ENCODE results near the gene MSL1. TPM values are rescaled to one million over a fixed set of nuclear protein-coding genes. Genes with fewer than 3 reads are reported as not detected.

MSL1 gene
- total and polyA plus RNA-seq, 8 donors = 84.1 to 203 (median 184) TPM

DNA sequence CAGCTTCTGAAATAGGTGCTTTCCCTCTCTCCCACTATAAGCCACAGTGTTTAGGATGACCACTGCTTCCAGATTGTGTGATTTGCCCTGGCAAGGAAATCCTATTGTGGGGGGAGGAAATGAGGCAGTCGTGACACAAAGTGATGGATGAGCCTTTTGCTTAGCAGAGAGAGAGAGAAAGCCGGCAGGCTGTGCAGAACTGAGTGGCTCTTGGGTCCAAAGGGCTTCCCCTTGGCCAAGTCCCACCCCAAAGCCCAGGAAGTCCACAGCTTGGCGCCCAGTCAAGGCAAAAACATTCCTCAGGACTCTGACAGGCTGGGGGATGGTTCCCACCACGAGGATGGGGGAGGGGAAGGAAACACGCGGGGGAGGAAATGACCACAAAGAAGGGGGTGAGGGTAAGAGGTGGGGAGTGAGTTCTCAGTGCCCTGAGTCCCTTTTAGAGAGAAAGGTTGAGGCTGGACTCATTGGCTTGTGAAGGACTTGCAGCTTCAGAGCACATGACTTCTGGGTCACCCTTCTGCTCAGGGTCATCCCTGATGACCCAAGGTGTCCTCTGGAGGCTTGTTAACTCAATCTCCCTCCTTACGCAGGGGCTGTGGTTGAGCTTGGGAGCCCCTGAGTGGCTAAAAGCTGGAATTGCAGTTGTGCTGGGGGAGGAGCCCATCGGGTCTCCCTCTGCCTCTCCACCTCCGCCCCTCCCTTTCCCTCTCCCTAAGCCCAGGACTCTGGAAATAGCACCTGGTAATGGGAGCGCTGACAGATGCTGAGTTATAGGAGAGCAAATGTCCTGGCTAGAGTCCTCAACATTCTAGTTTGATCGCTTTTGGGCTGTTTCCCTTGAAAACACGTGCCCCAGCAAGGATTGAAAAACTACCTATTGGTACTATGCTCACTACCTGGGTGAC, 10.3 kb upstream of the MSL1 start:
- intact Hi-C loops (cut with DNase I) = loop anchor here in 1 of 2 donors (10.0 kb wide), 1 partner anchor 63 kb away; the partner anchor contains the start of gene RAPGEFL1
- peak overlapping the region; percentile 79 to 92 for H3K27ac ChIP-seq
- no peaks in the 10 kb centered on the region for H3K9me3 ChIP-seq
- no peaks in the 10 kb centered on the region for H3K36me3 ChIP-seq
- peak in 3 of 4 donors; percentile 89 to 97 (median 95) for DNase-seq
- TF ChIP-seq CTCF (IDR thresholded peaks at IDR 0.05) = peak; percentile 85 to 90
- peaks cover 60 to 77% of the 10 kb centered on the region in 2 donors for H3K4me1 ChIP-seq
- peak; percentile 75 for ATAC-seq
- H3K4me3 ChIP-seq = no peak overlapping the region
- no peaks in the 10 kb centered on the region for H3K27me3 ChIP-seq

DNA sequence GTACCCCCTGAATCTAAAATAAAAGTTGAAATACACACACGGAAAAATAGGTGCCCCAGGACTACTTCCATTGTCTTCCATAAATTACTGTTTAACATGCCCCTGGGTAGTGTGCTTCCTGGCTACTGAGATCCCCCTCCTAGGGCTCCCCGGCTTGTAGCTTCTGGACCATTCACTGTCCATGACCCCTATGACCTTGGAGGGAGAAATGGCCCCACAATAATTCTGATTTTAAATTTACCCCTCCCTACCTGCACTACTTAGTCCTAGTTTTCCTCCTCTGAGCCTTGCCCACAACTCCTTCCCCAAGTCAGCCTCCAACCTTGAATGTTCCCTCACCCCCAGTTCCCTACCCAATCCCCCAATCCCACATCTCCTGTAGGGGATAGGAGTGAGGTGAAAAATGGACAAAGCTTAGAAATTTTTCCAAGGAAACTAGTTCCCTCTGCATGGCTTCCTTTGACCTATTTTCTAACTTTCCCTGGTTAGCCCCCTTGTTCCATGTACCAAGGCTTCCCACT, 9.5 kb upstream of the MSL1 start:
- Histone ChIP-seq H3K27me3 (no peaks in the 10 kb centered on the region), H3K4me3 (no peak overlapping the region), H3K9me3 (no peaks in the 10 kb centered on the region), H3K27ac (peak overlapping the region; percentile 79 to 92), H3K4me1 (peaks cover 53 to 69% of the 10 kb centered on the region in 2 donors), H3K36me3 (no peaks in the 10 kb centered on the region)
- ATAC-seq = no peak
- TF ChIP-seq CTCF (IDR thresholded peaks at IDR 0.05) = no peak
- intact Hi-C loops (cut with DNase I) = loop anchor here in 1 of 2 donors (10.0 kb wide), 1 partner anchor 63 kb away; the partner anchor contains the start of gene RAPGEFL1
- no peak for DNase-seq

- ATAC-seq (no peak), DNase-seq (no peak)
- no peaks in the 10 kb centered on the region for H3K9me3 ChIP-seq
- peak overlapping the region; percentile 79 to 92 for H3K27ac ChIP-seq
- no peaks in the 10 kb centered on the region for H3K36me3 ChIP-seq
- intact Hi-C loops (cut with DNase I) = loop anchor here in 1 of 2 donors (10.0 kb wide), 1 partner anchor 62 kb away; the partner anchor contains the start of gene RAPGEFL1
- no peak for TF ChIP-seq CTCF (IDR thresholded peaks at IDR 0.05)
- H3K4me3 ChIP-seq = no peak overlapping the region
- peaks cover 48 to 64% of the 10 kb centered on the region in 2 donors for H3K4me1 ChIP-seq
- no peaks in the 10 kb centered on the region for H3K27me3 ChIP-seq
Observed at GRCh38 chr17:40112718-40113109, 9.1 kb upstream of the MSL1 start.

GRCh38 chr17:40113110-40113906, 8.5 kb upstream of the MSL1 start:
- TF ChIP-seq CTCF (IDR thresholded peaks at IDR 0.05) = peak; percentile 84 to 95
- peak overlapping the region; percentile 40 to 47 for H3K4me3 ChIP-seq
- no peaks in the 10 kb centered on the region for H3K36me3 ChIP-seq
- no peaks in the 10 kb centered on the region for H3K9me3 ChIP-seq
- H3K27me3 ChIP-seq = no peaks in the 10 kb centered on the region
- peak overlapping the region; percentile 79 to 92 for H3K27ac ChIP-seq
- intact Hi-C loops (cut with DNase I) = loop anchor here in 1 of 2 donors (10.0 kb wide), 1 partner anchor 61 kb away; the partner anchor contains the start of gene RAPGEFL1
- peak; percentile 93 to 97 (median 94) for DNase-seq
- peak; percentile 83 for ATAC-seq
- peaks cover 44 to 61% of the 10 kb centered on the region in 2 donors for H3K4me1 ChIP-seq
